Measurements from ENCODE around the gene ARHGAP10. TPM values are rescaled to one million over a fixed set of nuclear protein-coding genes. Genes with fewer than 3 reads are reported as not detected.

Gene ARHGAP10
- total and polyA plus RNA-seq, 2 donors (not counting 1 experiment from before 2014, with no cell fraction given): 0.10 to 0.34 TPM

GRCh38 chr4:147813973-147814372 lies 82.1 kb downstream of the ARHGAP10 start:
- H3K4me3 Mint-ChIP-seq: no peak overlapping the region
- H3K27ac ChIP-seq (ENCODE audit: low read length in 2 of 2): no peak overlapping the region
- H4K20me1 ChIP-seq (ENCODE audit: control insufficient read depth, insufficient read depth, low read length, poor library complexity, severe bottlenecking): no peaks in the 10 kb centered on the region
- POLR2A ChIA-PET: no interaction called here
- no peak overlapping the region for H3K9ac ChIP-seq (ENCODE audit: low read length)
- no peak for DNase-seq
- no peaks in the 10 kb centered on the region for H3K4me1 Mint-ChIP-seq
- H3K27me3 ChIP-seq (replicated peaks in 1 of 4; ENCODE audit: control extremely low read depth in 1 of 4, control insufficient read depth in 3 of 4, insufficient read depth in 4 of 4, low read length in 3 of 4): no peaks in the 10 kb centered on the region
- TF ChIP-seq EZH2 (IDR thresholded peaks at IDR 0.05; ENCODE audit: borderline replicate concordance, insufficient read depth, low read depth, low read length, poor library complexity, severe bottlenecking) (no peak), CTCF (IDR thresholded peaks at IDR 0.05) (no peak)
- no peaks in the 10 kb centered on the region for H3K27me3 Mint-ChIP-seq
- H3K36me3 ChIP-seq (replicated peaks in 1 of 2; ENCODE audit: control extremely low read depth in 1 of 2, control insufficient read depth in 1 of 2, extremely low read depth in 1 of 2, insufficient read depth in 2 of 2, low read length in 1 of 2): no peaks in the 10 kb centered on the region
- H3K9me3 ChIP-seq (ENCODE audit: control extremely low read depth in 1 of 3, control insufficient read depth in 2 of 3, insufficient read depth in 1 of 3, low read length in 2 of 3): no peaks in the 10 kb centered on the region
- no peak overlapping the region for H3K27ac Mint-ChIP-seq
- H3K9me3 Mint-ChIP-seq (ENCODE audit: insufficient read depth): no peaks in the 10 kb centered on the region
- CTCF ChIA-PET: no interaction called here
- H3K4me1 ChIP-seq (ENCODE audit: control insufficient read depth in 2 of 2, insufficient read depth in 2 of 2, low read length in 2 of 2): no peaks in the 10 kb centered on the region
- ATAC-seq (ENCODE audit: low read depth): no peak
- H3K79me2 ChIP-seq (ENCODE audit: control insufficient read depth, insufficient read depth, low read length): no peaks in the 10 kb centered on the region
- no peak overlapping the region for H3K4me2 ChIP-seq (replicated peaks; ENCODE audit: low read depth, low read length, poor library complexity, severe bottlenecking)
- 98% methylated on average over 3 of the region's 6 CpGs for WGBS (ENCODE audit: insufficient coverage)
- no peak overlapping the region for H3K4me3 ChIP-seq (ENCODE audit: control extremely low read depth in 1 of 5, extremely low read depth in 1 of 5, insufficient read depth in 1 of 5, low read depth in 2 of 5, low read length in 4 of 5)
- intact Hi-C loops (cut with micrococcal nuclease): no loop called here
- no peak overlapping the region for H2AFZ ChIP-seq (ENCODE audit: insufficient read depth, low read depth, low read length, poor library complexity, severe bottlenecking)

- Mint-ChIP-seq H3K9me3 (ENCODE audit: insufficient read depth) (no peaks in the 10 kb centered on the region), H3K4me1 (no peaks in the 10 kb centered on the region), H3K27ac (no peak overlapping the region), H3K27me3 (no peaks in the 10 kb centered on the region), H3K4me3 (no peak overlapping the region)
- intact Hi-C loops (cut with micrococcal nuclease): no loop called here
- no peak for TF ChIP-seq EZH2 (IDR thresholded peaks at IDR 0.05; ENCODE audit: borderline replicate concordance, insufficient read depth, low read depth, low read length, poor library complexity, severe bottlenecking)
- no peak for TF ChIP-seq CTCF (IDR thresholded peaks at IDR 0.05)
- H3K79me2 ChIP-seq (ENCODE audit: control insufficient read depth, insufficient read depth, low read length): no peaks in the 10 kb centered on the region
- no peak for DNase-seq
- H3K27ac ChIP-seq (ENCODE audit: low read length in 2 of 2): no peak overlapping the region
- ChIA-PET CTCF (no interaction called here), POLR2A (no interaction called here)
- no peak overlapping the region for H2AFZ ChIP-seq (ENCODE audit: insufficient read depth, low read depth, low read length, poor library complexity, severe bottlenecking)
- no peak for ATAC-seq (ENCODE audit: low read depth)
- no peaks in the 10 kb centered on the region for H4K20me1 ChIP-seq (ENCODE audit: control insufficient read depth, insufficient read depth, low read length, poor library complexity, severe bottlenecking)
- H3K36me3 ChIP-seq (replicated peaks in 1 of 2; ENCODE audit: control extremely low read depth in 1 of 2, control insufficient read depth in 1 of 2, extremely low read depth in 1 of 2, insufficient read depth in 2 of 2, low read length in 1 of 2): no peaks in the 10 kb centered on the region
- no CpG with 5 or more reads among the region's 3 CpGs for WGBS (ENCODE audit: insufficient coverage)
- no peak overlapping the region for H3K4me3 ChIP-seq (ENCODE audit: control extremely low read depth in 1 of 5, extremely low read depth in 1 of 5, insufficient read depth in 1 of 5, low read depth in 2 of 5, low read length in 4 of 5)
- H3K27me3 ChIP-seq (replicated peaks in 1 of 4; ENCODE audit: control extremely low read depth in 1 of 4, control insufficient read depth in 3 of 4, insufficient read depth in 4 of 4, low read length in 3 of 4): no peaks in the 10 kb centered on the region
- H3K4me1 ChIP-seq (ENCODE audit: control insufficient read depth in 2 of 2, insufficient read depth in 2 of 2, low read length in 2 of 2): no peaks in the 10 kb centered on the region
- H3K9ac ChIP-seq (ENCODE audit: low read length): no peak overlapping the region
- no peaks in the 10 kb centered on the region for H3K9me3 ChIP-seq (ENCODE audit: control extremely low read depth in 1 of 3, control insufficient read depth in 2 of 3, insufficient read depth in 1 of 3, low read length in 2 of 3)
- H3K4me2 ChIP-seq (replicated peaks; ENCODE audit: low read depth, low read length, poor library complexity, severe bottlenecking): no peak overlapping the region
Measured at GRCh38 chr4:147814376-147814775, 82.5 kb downstream of the ARHGAP10 start.

Measured in B cell (primary cell).